HepG2 (cell line): ENCODE results near the gene MPV17L2. TPM values are rescaled to one million over a fixed set of nuclear protein-coding genes. Genes with fewer than 3 reads are reported as not detected.
A peak's percentile ranks its signal among the peaks of the same experiment; 100 is the strongest.

ENCODE experiments used
- AFF4 ChIP-seq: sonication (generic); formaldehyde crosslinking; IDR thresholded peaks from 2 replicates; pipeline ENCODE4 v1.4.0; 2020; ENCODE audit warnings: missing genetic modification reagents
- AKAP8 ChIP-seq: sonication (generic); formaldehyde crosslinking; IDR thresholded peaks from 2 replicates; pipeline ENCODE4 v1.5.1; 2020; ENCODE audit warnings: mild to moderate bottlenecking, missing genetic modification reagents
- ATF2 ChIP-seq: sonication (generic); formaldehyde crosslinking; IDR thresholded peaks from 2 replicates; pipeline ENCODE4 v1.4.0; 2020; ENCODE audit warnings: missing genetic modification reagents
- CEBPG ChIP-seq: IDR thresholded peaks from 2 replicates; pipeline ENCODE4 v1.6.1; 2016
- CHD2 ChIP-seq: IDR thresholded peaks from 2 replicates; pipeline ENCODE4 v1.6.1; 2011; ENCODE audit warnings: low read depth, low read length, improper control_type of control experiment
- GZF1 ChIP-seq: sonication (generic); formaldehyde crosslinking; IDR thresholded peaks from 2 replicates; pipeline ENCODE4 v1.5.1; 2020; ENCODE audit warnings: mild to moderate bottlenecking, missing genetic modification reagents
- HBP1 ChIP-seq: IDR thresholded peaks from 2 replicates; pipeline ENCODE4 v1.6.1; 2016; ENCODE audit warnings: low read depth, control low read depth
- KAT2B ChIP-seq: fragments of 150-350 bp; IDR thresholded peaks from 2 replicates; pipeline ENCODE4 v1.6.1; 2014; ENCODE audit warnings: low read depth, low read length, borderline replicate concordance
- KAT7 ChIP-seq: IDR thresholded peaks from 2 replicates; pipeline ENCODE4 v1.6.1; 2018; ENCODE audit warnings: borderline replicate concordance, missing compliant biosample characterization
- KLF12 ChIP-seq: sonication (generic); formaldehyde crosslinking; IDR thresholded peaks from 2 replicates; pipeline ENCODE4 v1.4.0; 2020; ENCODE audit warnings: missing genetic modification reagents, borderline replicate concordance
- NCOA1 ChIP-seq: sonication (generic); formaldehyde crosslinking; IDR thresholded peaks from 2 replicates; pipeline ENCODE4 v1.9.0; 2021; ENCODE audit warnings: missing genetic modification reagents
- NR2F2 ChIP-seq: IDR thresholded peaks from 2 replicates; pipeline ENCODE4 v1.6.1; 2012; ENCODE audit warnings: low read depth, inconsistent platforms, borderline replicate concordance
- PBX3 ChIP-seq: sonication (generic); formaldehyde crosslinking; IDR thresholded peaks from 2 replicates; pipeline ENCODE4 v1.8.1; 2023; ENCODE audit warnings: missing genetic modification reagents, inconsistent platforms, borderline replicate concordance
- PCBP1 ChIP-seq: fragments of 200-400 bp; formaldehyde crosslinking; IDR thresholded peaks from 2 replicates; pipeline ENCODE4 v1.6.1; 2017; ENCODE audit warnings: mild to moderate bottlenecking, low read depth, low read length, borderline replicate concordance
- POLR2G ChIP-seq: fragments of 200-400 bp; formaldehyde crosslinking; IDR thresholded peaks from 2 replicates; pipeline ENCODE4 v1.6.1; 2018; ENCODE audit warnings: mild to moderate bottlenecking, low read depth, low read length, moderate library complexity
- ZBTB42 ChIP-seq: sonication (generic); formaldehyde crosslinking; IDR thresholded peaks from 2 replicates; pipeline ENCODE4 v1.5.0; 2020; ENCODE audit warnings: mild to moderate bottlenecking, missing genetic modification reagents
- ZBTB43 ChIP-seq: sonication (generic); formaldehyde crosslinking; conservative IDR thresholded peaks from 2 replicates; pipeline ENCODE4 v1.4.0; 2020; ENCODE audit warnings: missing genetic modification reagents
- ZC3H4 ChIP-seq: sonication (generic); formaldehyde crosslinking; IDR thresholded peaks from 2 replicates; pipeline ENCODE4 v1.4.0; 2020; ENCODE audit warnings: missing genetic modification reagents, borderline replicate concordance
- ZNF547 ChIP-seq: sonication (generic); formaldehyde crosslinking; IDR thresholded peaks from 2 replicates; pipeline ENCODE4 v1.5.1; 2020; ENCODE audit warnings: mild to moderate bottlenecking, missing genetic modification reagents
- ZNF563 ChIP-seq: sonication (generic); formaldehyde crosslinking; IDR thresholded peaks from 2 replicates; pipeline ENCODE4 v1.8.0; 2022; ENCODE audit warnings: mild to moderate bottlenecking, moderate library complexity, missing genetic modification reagents
- ZNF747 ChIP-seq: sonication (generic); formaldehyde crosslinking; IDR thresholded peaks from 2 replicates; pipeline ENCODE4 v1.8.1; 2023; ENCODE audit warnings: missing genetic modification reagents, mild to moderate bottlenecking, borderline replicate concordance
- polyA plus RNA-seq, 8 experiments: library from polyadenylated mRNA; depleted of rRNA in 3 of 8; stranded (reverse) in 7 of 8; unstranded in 1 of 8; fragments of >200 nt; fragmentation: Illumina TruSeq in 4 of 8; extraction: Trizol in 4 of 8; gene quantifications; 2 replicates each; pipeline versions ENCODE4 v1.2.1 to v1.2.3, GENCODE V29; 2011 to 2016; ENCODE audit warnings: low read depth in 4 of 8, missing spikeins in 1 of 8, mixed read lengths in 1 of 8; ENCODE audit not compliant: insufficient read depth in 1 of 8
- total RNA-seq, 5 experiments: library from RNA; depleted of rRNA; stranded (reverse); fragments of >200 nt; fragmentation: Illumina TruSeq; extraction: Trizol; gene quantifications; 2 replicates each; pipeline ENCODE4 v1.2.3, GENCODE V29; 2016; ENCODE audit warnings: low read depth in 1 of 5

Gene MPV17L2
- total and polyA plus RNA-seq, 2 of the 13 experiments (the other 11 are each of a cell fraction or from before 2014, with no cell fraction given): 13.6 to 16.7 TPM

GRCh38 chr19:18192673-18193387, at the start of gene MPV17L2 (continued):
- TF ChIP-seq PCBP1 (peak; percentile 76; the same call in 1 of the 2 replicates), ZNF747 (CRISPR knock-in tag) (no peak; the same call in 1 of the 2 replicates), ZC3H4 (CRISPR knock-in tag) (no peak), ZBTB43 (CRISPR knock-in tag) (0 out of 2 replicates have a peak, but pooled peaks have one; percentile 30), HBP1 (CRISPR knock-in tag) (no peak), CEBPG (CRISPR knock-in tag) (peak; percentile 74), KLF12 (CRISPR knock-in tag) (no peak; the same call in none of the 2 replicates), ZNF547 (CRISPR knock-in tag) (no peak), ZBTB42 (no peak), ZNF563 (CRISPR knock-in tag) (no peak; the same call in 1 of the 2 replicates), AKAP8 (CRISPR knock-in tag) (peak; percentile 66; the same call in 1 of the 2 replicates), GZF1 (CRISPR knock-in tag) (no peak), POLR2G (peak; percentile 74; the same call in 1 of the 2 replicates), KAT7 (CRISPR knock-in tag) (no peak), NCOA1 (peak; percentile 72; the same call in 1 of the 2 replicates), PBX3 (CRISPR knock-in tag) (no peak), CHD2 (0 out of 2 replicates have a peak, but pooled peaks have one; percentile 70), NR2F2 (peak; percentile 89), ATF2 (CRISPR knock-in tag) (no peak; the same call in 1 of the 2 replicates), KAT2B (no peak), AFF4 (CRISPR knock-in tag) (no peak)
